Endothelial cell of umbilical vein (primary cell): Measurements from ENCODE around the gene PTPRH. TPM values are rescaled to one million over a fixed set of nuclear protein-coding genes. Genes with fewer than 3 reads are reported as not detected.

Experiments used
- BruUV-seq: library from RNA; stranded (reverse); fragments of 400-500 nt; replicated peaks from 2 replicates; lab custom pipeline; 2021; lab: Mats Ljungman, UMichigan
- CTCF ChIA-PET: fragments of 300-600, 350-600 bp; sonication (Branson Sonifier 250); formaldehyde crosslinking; loops from one replicate; lab custom pipeline; 2021; ENCODE audit warnings: antibody characterized with exemption, inconsistent platforms; lab: Charles Lee
- POLR2A ChIA-PET: fragments of 300-600, 350-600 bp; sonication (Branson Sonifier 250); formaldehyde crosslinking; loops from one replicate; lab custom pipeline; 2021; ENCODE audit warnings: antibody characterized with exemption, inconsistent platforms; lab: Charles Lee
- DNase-seq: peaks from one replicate; pipeline ENCODE4 v3.0.0-alpha.2; 2011; ENCODE audit warnings: low read depth, low spot score
- FAIRE-seq: peaks from 2 replicates; lab custom pipeline; 2011; peaks lifted over from hg19 to GRCh38; lab: Jason Lieb, UNC
- H2AFZ ChIP-seq: 2 replicates; pipeline ENCODE4 v1.6.0; 2012; ENCODE audit warnings: low read depth, low read length, control low read depth, inconsistent platforms
- H3K27ac ChIP-seq: 2 replicates; pipeline ENCODE4 v1.5.1; 2011; ENCODE audit warnings: low read depth, mild to moderate bottlenecking, control low read depth, low read length, moderate library complexity; ENCODE audit not compliant: insufficient read depth
- H3K27me3 ChIP-seq, 2 experiments: 2 replicates each; pipeline versions ENCODE4 v1.6.0 to v1.6.1; 2011; ENCODE audit warnings: low read length in 2 of 2, mixed read lengths in 1 of 2; ENCODE audit not compliant: control insufficient read depth in 2 of 2, insufficient read depth in 2 of 2
- H3K36me3 ChIP-seq, 2 experiments: 2 replicates in 1 of 2; 3 replicates in 1 of 2; pipeline ENCODE4 v1.5.1; 2011; ENCODE audit warnings: low read length in 2 of 2, mild to moderate bottlenecking in 1 of 2, moderate library complexity in 1 of 2; ENCODE audit not compliant: control insufficient read depth in 2 of 2, insufficient read depth in 2 of 2; ENCODE audit errors: extremely low read depth in 1 of 2
- H3K4me1 ChIP-seq: 3 replicates; pipeline ENCODE4 v1.5.1; 2011; ENCODE audit warnings: mild to moderate bottlenecking, low read length; ENCODE audit not compliant: control insufficient read depth, insufficient read depth; ENCODE audit errors: extremely low read depth
- H3K4me2 ChIP-seq: 2 replicates; pipeline ENCODE4 v1.6.1; 2011; ENCODE audit warnings: low read length, control low read depth, mixed read lengths; ENCODE audit not compliant: insufficient read depth
- H3K4me3 ChIP-seq, 3 experiments: fragments of 200-600 bp in 1 of 3; sonication (generic), shearing (Covaris generic) in 1 of 3; replicated peaks in 1 of 3; 2 replicates each; pipeline ENCODE4 v1.5.1; 2011 to 2016; ENCODE audit warnings: control low read depth in 3 of 3, low read length in 3 of 3, mild to moderate bottlenecking in 2 of 3, inconsistent platforms in 1 of 3, low read depth in 1 of 3, moderate library complexity in 1 of 3; ENCODE audit not compliant: insufficient read depth in 1 of 3
- H3K79me2 ChIP-seq: 2 replicates; pipeline ENCODE4 v1.6.0; 2012; ENCODE audit warnings: low read length, inconsistent platforms; ENCODE audit not compliant: control insufficient read depth, insufficient read depth
- H3K9ac ChIP-seq: replicated peaks from 2 replicates; pipeline ENCODE3; 2011; ENCODE audit warnings: low read length, control low read depth; ENCODE audit not compliant: insufficient read depth; ENCODE audit errors: extremely low read depth
- H3K9me1 ChIP-seq: replicated peaks from 3 replicates; pipeline ENCODE4 v1.6.0; 2011; ENCODE audit warnings: mild to moderate bottlenecking, low read length; ENCODE audit not compliant: control insufficient read depth, insufficient read depth; ENCODE audit errors: extremely low read depth
- H3K9me3 ChIP-seq: replicated peaks from 2 replicates; pipeline ENCODE4 v1.5.1; 2012; ENCODE audit warnings: low read length, inconsistent platforms; ENCODE audit not compliant: control insufficient read depth, insufficient read depth
- H4K20me1 ChIP-seq: replicated peaks from 2 replicates; pipeline ENCODE3; 2011; ENCODE audit warnings: mild to moderate bottlenecking, low read length; ENCODE audit not compliant: control insufficient read depth, insufficient read depth; ENCODE audit errors: extremely low read depth
- CTCF ChIP-seq, 2 donors: IDR thresholded peaks; 1 replicate in 1 of 2; 2 replicates in 1 of 2; pipeline ENCODE4 v1.5.1; 2011; ENCODE audit warnings: low read length in 2 of 2, mild to moderate bottlenecking in 2 of 2, moderate library complexity in 2 of 2, control low read depth in 1 of 2, inconsistent platforms in 1 of 2, low read depth in 1 of 2; ENCODE audit not compliant: insufficient read depth in 1 of 2; ENCODE audit errors: extremely low read depth in 1 of 2
- EZH2 ChIP-seq: IDR thresholded peaks from 2 replicates; pipeline ENCODE4 v1.6.1; 2012; ENCODE audit warnings: borderline replicate concordance, low read depth, mild to moderate bottlenecking, moderate library complexity, low read length, inconsistent platforms; ENCODE audit not compliant: severe bottlenecking
- FOS ChIP-seq: IDR thresholded peaks from 2 replicates; pipeline ENCODE4 v1.6.1; 2011; ENCODE audit warnings: mild to moderate bottlenecking, low read length, moderate library complexity, borderline replicate concordance; ENCODE audit not compliant: insufficient read depth
- GATA2 ChIP-seq: IDR thresholded peaks from 2 replicates; pipeline ENCODE4 v1.7.0; 2011; ENCODE audit warnings: low read depth, mild to moderate bottlenecking, moderate library complexity, mixed read lengths, low read length; ENCODE audit not compliant: insufficient read length, insufficient read depth
- JUN ChIP-seq: IDR thresholded peaks from 2 replicates; pipeline ENCODE4 v1.6.1; 2011; ENCODE audit warnings: borderline replicate concordance, low read depth; ENCODE audit not compliant: insufficient read length, insufficient read depth
- MAX ChIP-seq: IDR thresholded peaks from 2 replicates; pipeline ENCODE4 v1.6.1; 2011; ENCODE audit not compliant: insufficient read depth, insufficient read length
- MYC ChIP-seq: IDR thresholded peaks from one replicate; pipeline ENCODE4 v1.6.1; 2011; ENCODE audit warnings: mild to moderate bottlenecking, low read depth, low read length
- POLR2A ChIP-seq: IDR thresholded peaks from 2 replicates; pipeline ENCODE4 v1.6.1; 2012; ENCODE audit warnings: low read depth, mild to moderate bottlenecking, control low read depth, low read length
- POLR2AphosphoS5 ChIP-seq: IDR thresholded peaks from 2 replicates; pipeline ENCODE4 v1.6.1; 2012; ENCODE audit warnings: low read depth, mild to moderate bottlenecking, control low read depth, low read length, moderate library complexity; ENCODE audit not compliant: insufficient read depth
- dilution Hi-C: fragments of 300-500 bp; cut with MboI; formaldehyde crosslinking; loops from one replicate; pipeline ENCODE4 v1.15.0; 2019; ENCODE audit warnings: low sequenced_read_pairs; ENCODE audit not compliant: extremely low pct_ligation_motif_present
- intact Hi-C: fragments of 100-400 bp; cut with micrococcal nuclease; formaldehyde crosslinking; loops from one replicate; pipeline ENCODE4 v1.10.0; 2022
- polyA plus RNA-seq, 4 experiments: library from polyadenylated mRNA; depleted of rRNA in 3 of 4; stranded (reverse) in 3 of 4; unstranded in 1 of 4; fragments of >200 nt; gene quantifications; 2 replicates each; pipeline versions ENCODE4 v1.2.1 to v1.2.3, GENCODE V29; 2011 to 2012; ENCODE audit warnings: missing spikeins in 1 of 4
- total RNA-seq: library from RNA; stranded (reverse); gene quantifications from 2 replicates; pipeline ENCODE4 v1.2.3, GENCODE V29; 2021

Gene PTPRH
- total and polyA plus RNA-seq, 2 donors (not counting 3 experiments of a cell fraction or from before 2014, with no cell fraction given), result 0.14 to 1.00 TPM

- no peaks in the 10 kb centered on the region for H3K9me3 ChIP-seq
- BruUV-seq, result no TSS peak
- H3K79me2 ChIP-seq, result no peaks in the 10 kb centered on the region
- dilution Hi-C loops (no loop called here), intact Hi-C loops (loop anchor here (1.0 to 5.0 kb wide), 4 partner anchors 43 to 169 kb away; partner anchors contain the start of genes DNAAF3, KMT5C, PPP6R1 and RPL28)
- peak overlapping the region; percentile 21 for H3K9ac ChIP-seq
- H3K4me2 ChIP-seq, result peak overlapping the region; percentile 55
- no peaks in the 10 kb centered on the region for H3K36me3 ChIP-seq
- FAIRE-seq (peak; percentile 99), DNase-seq (peak; percentile 97)
- H3K27me3 ChIP-seq, result no peaks in the 10 kb centered on the region
- H3K9me1 ChIP-seq, result no peaks in the 10 kb centered on the region
- CTCF ChIA-PET, result interaction anchor here (0.8 to 1.6 kb wide), 7 partner anchors 10 to 99 kb away, joined by 3 to 13 read pairs (median 4); partner anchors contain the start of genes DNAAF3, PPP1R12C and PPP6R1
- POLR2A ChIA-PET, result interaction anchor here (1.0 to 1.1 kb wide), 2 partner anchors 18 to 43 kb away, joined by 3 to 15 read pairs; partner anchors contain the start of gene PPP6R1
- peak; percentile 91 for TF ChIP-seq JUN
- TF ChIP-seq GATA2, result peak; percentile 28
- peak; percentile 68 for TF ChIP-seq POLR2AphosphoS5
- no peak for TF ChIP-seq POLR2A
- TF ChIP-seq MAX, result peak; percentile 40
- TF ChIP-seq EZH2, result no peak
- peak; percentile 50 for TF ChIP-seq MYC
- TF ChIP-seq CTCF (IDR thresholded peaks at IDR 0.05; ENCODE audit: extremely low read depth in 1 of 2, insufficient read depth in 1 of 2, low read depth in 1 of 2, low read length in 2 of 2), result no peak
- peak; percentile 98 for TF ChIP-seq FOS
- peak overlapping the region; percentile 65 for H3K27ac ChIP-seq
- peak overlapping the region in 1 of 3 experiments; percentile 3 for H3K4me3 ChIP-seq
- H4K20me1 ChIP-seq, result no peaks in the 10 kb centered on the region
- peaks cover 9% of the 10 kb centered on the region for H3K4me1 ChIP-seq
- no peak overlapping the region for H2AFZ ChIP-seq
Observed at GRCh38 chr19:55216461-55217198, 7.3 kb upstream of the PTPRH start.
